ENCODE results near the gene DMRT1. TPM values are rescaled to one million over a fixed set of nuclear protein-coding genes. Genes with fewer than 3 reads are reported as not detected.

Gene DMRT1
- total RNA-seq, 1 experiment from 2014 or later: not detected

GRCh38 chr9:926976-927375 lies 85.5 kb downstream of the DMRT1 start:
- CTCF ChIA-PET: interaction anchor here (0.9 to 2.1 kb wide), 4 partner anchors 10 to 82 kb away, joined by 3 to 17 read pairs (median 4); no protein-coding TSS in a partner anchor

More at GRCh38 chr9:926976-927375, 85.5 kb downstream of the DMRT1 start:
- Mint-ChIP-seq H3K36me3 (no peaks in the 10 kb centered on the region), H3K4me1 (no peaks in the 10 kb centered on the region), H3K27ac (no peak overlapping the region), H3K27me3 (ENCODE audit: low read depth) (no peaks in the 10 kb centered on the region; the same call in 1 of the 2 replicates), H3K4me3 (no peak overlapping the region), H3K9me3 (peaks cover 10% of the 10 kb centered on the region; the same call in 1 of the 2 replicates)
- DNase-seq (ENCODE audit: low spot score) (no peak), ATAC-seq (no peak)
- TF ChIP-seq GABPB1 (CRISPR knock-in tag; IDR thresholded peaks at IDR 0.05) (no peak), PRDM15 (CRISPR knock-in tag; IDR thresholded peaks at IDR 0.05) (no peak), JAZF1 (CRISPR knock-in tag; IDR thresholded peaks at IDR 0.05) (no peak), NR2C2 (CRISPR knock-in tag; IDR thresholded peaks at IDR 0.05) (no peak), ZNF396 (CRISPR knock-in tag; IDR thresholded peaks at IDR 0.05; ENCODE audit: borderline replicate concordance) (no peak), ESRRA (CRISPR knock-in tag; IDR thresholded peaks at IDR 0.05; ENCODE audit: borderline replicate concordance) (no peak), PRRX2 (CRISPR knock-in tag; IDR thresholded peaks at IDR 0.05) (no peak), TEAD4 (CRISPR knock-in tag; IDR thresholded peaks at IDR 0.05) (no peak), NR3C1 (CRISPR knock-in tag; conservative IDR thresholded peaks at IDR 0.05; ENCODE audit: low read depth) (no peak), GRHL2 (CRISPR knock-in tag; IDR thresholded peaks at IDR 0.05; ENCODE audit: insufficient replicate concordance, severe bottlenecking) (no peak), STAT6 (CRISPR knock-in tag; conservative IDR thresholded peaks at IDR 0.05; ENCODE audit: low read depth) (no peak), ZBTB43 (CRISPR knock-in tag; IDR thresholded peaks at IDR 0.05) (no peak), ZNF121 (CRISPR knock-in tag; IDR thresholded peaks at IDR 0.05) (no peak), MYBL2 (CRISPR knock-in tag; IDR thresholded peaks at IDR 0.05) (no peak), SMAD4 (CRISPR knock-in tag; IDR thresholded peaks at IDR 0.05) (no peak)
- POLR2A ChIA-PET: no interaction called here
